Measurements from ENCODE around the gene CASP14. TPM values are rescaled to one million over a fixed set of nuclear protein-coding genes. Genes with fewer than 3 reads are reported as not detected.

The CASP14 gene
- total and polyA plus RNA-seq, 2 of the 13 experiments (the other 11 are each of a cell fraction or from before 2014, with no cell fraction given): not detected

GRCh38 chr19:15074371-15074770 lies 25.1 kb downstream of the CASP14 start:
- no TSS peak for BruUV-seq (replicated peaks)

GRCh38 chr19:15075806-15076205 lies 26.5 kb downstream of the CASP14 start:
- no peak overlapping the region for H2AFZ ChIP-seq (ENCODE audit: low read length)
- no peak overlapping the region for H3K4me2 ChIP-seq (ENCODE audit: low read depth, low read length)
- H3K9me3 ChIP-seq (ENCODE audit: low read length): no peaks in the 10 kb centered on the region
- H4K20me1 ChIP-seq (ENCODE audit: insufficient read depth, low read length): no peaks in the 10 kb centered on the region
- FAIRE-seq (no peak), ATAC-seq (no peak), DNase-seq (ENCODE audit: low spot score) (no peak)
- in situ Hi-C loops (cut with HindIII; ENCODE audit: extremely low pct_ligation_motif_present, low pct_unique_long_range_greater_than_20kb) (loop anchor here (25.0 kb wide), 1 partner anchor 486 kb away; no protein-coding TSS in a partner anchor), intact Hi-C loops (cut with micrococcal nuclease; ENCODE audit: unreplicated experiment) (no loop called here)
- TF ChIP-seq EEA1 (CRISPR knock-in tag; IDR thresholded peaks at IDR 0.05; ENCODE audit: borderline replicate concordance): no peak
- no peak for TF ChIP-seq ZNF329 (CRISPR knock-in tag; IDR thresholded peaks at IDR 0.05; ENCODE audit: low read depth)
- no peak for TF ChIP-seq ZBTB7A (CRISPR knock-in tag; IDR thresholded peaks at IDR 0.05)
- no peak for TF ChIP-seq ATF2 (CRISPR knock-in tag; IDR thresholded peaks at IDR 0.05)
- TF ChIP-seq TCF7L2 (IDR thresholded peaks at IDR 0.05; ENCODE audit: low read depth, low read length): no peak
- no peak for TF ChIP-seq SALL2 (CRISPR knock-in tag; IDR thresholded peaks at IDR 0.05)
- TF ChIP-seq PLRG1 (conservative IDR thresholded peaks at IDR 0.05): no peak
- WGBS (ENCODE audit: low lambda C conversion rate): 35% methylated on average over 4 of the region's 4 CpGs
- no peak overlapping the region for H3K4me3 ChIP-seq (replicated peaks in 1 of 3; ENCODE audit: insufficient read depth in 1 of 3, low read depth in 2 of 3, low read length in 3 of 3)
- no TSS peak for BruUV-seq (replicated peaks)
- H3K27me3 ChIP-seq (ENCODE audit: control insufficient read depth in 1 of 2, insufficient read depth in 2 of 2, low read length in 2 of 2): no peaks in the 10 kb centered on the region
- POLR2A ChIA-PET: no interaction called here
- H3K79me2 ChIP-seq (ENCODE audit: insufficient read depth, low read length): no peaks in the 10 kb centered on the region
- no peak overlapping the region for H3K9ac ChIP-seq (ENCODE audit: insufficient read depth, low read depth, low read length)
- H3K36me3 ChIP-seq (replicated peaks in 1 of 2; ENCODE audit: control insufficient read depth in 1 of 2, insufficient read depth in 2 of 2, low read length in 2 of 2): no peaks in the 10 kb centered on the region
- H3K4me1 ChIP-seq (ENCODE audit: insufficient read depth, low read length): peaks cover 22% of the 10 kb centered on the region
- CTCF ChIA-PET (ENCODE audit: low intra/inter-chr PET ratio, low total read pairs): no interaction called here
- H3K27ac ChIP-seq (ENCODE audit: extremely low read length, insufficient read depth, low read length): no peak overlapping the region

More at GRCh38 chr19:15074371-15074770, 25.1 kb downstream of the CASP14 start:
- no peak for FAIRE-seq
- no peak for TF ChIP-seq ZNF724P (CRISPR knock-in tag; IDR thresholded peaks at IDR 0.05; ENCODE audit: borderline replicate concordance)
- no peak for TF ChIP-seq IKZF4 (CRISPR knock-in tag; IDR thresholded peaks at IDR 0.05; ENCODE audit: borderline replicate concordance, low read depth, not compliant biosample characterization)
- no peak for TF ChIP-seq ZNF558 (CRISPR knock-in tag; IDR thresholded peaks at IDR 0.05; ENCODE audit: borderline replicate concordance)
- TF ChIP-seq ZNF777 (CRISPR knock-in tag; IDR thresholded peaks at IDR 0.05): no peak
- TF ChIP-seq ZNF10 (CRISPR knock-in tag; IDR thresholded peaks at IDR 0.05; ENCODE audit: borderline replicate concordance, low read depth): no peak
- TF ChIP-seq JDP2 (CRISPR knock-in tag; IDR thresholded peaks at IDR 0.05; ENCODE audit: borderline replicate concordance): no peak
- no peaks in the 10 kb centered on the region for H3K27me3 ChIP-seq (ENCODE audit: control insufficient read depth in 1 of 2, insufficient read depth in 2 of 2, low read length in 2 of 2)
- intact Hi-C loops (cut with micrococcal nuclease; ENCODE audit: unreplicated experiment): no loop called here
- no peak for DNase-seq (ENCODE audit: low spot score)
- no peak overlapping the region for H2AFZ ChIP-seq (ENCODE audit: low read length)
- ChIA-PET POLR2A (no interaction called here), CTCF (ENCODE audit: low intra/inter-chr PET ratio, low total read pairs) (no interaction called here)
- H4K20me1 ChIP-seq (ENCODE audit: insufficient read depth, low read length): no peaks in the 10 kb centered on the region
- H3K79me2 ChIP-seq (ENCODE audit: insufficient read depth, low read length): no peaks in the 10 kb centered on the region
- ATAC-seq: no peak
- no peaks in the 10 kb centered on the region for H3K9me3 ChIP-seq (ENCODE audit: low read length)
- in situ Hi-C loops (cut with HindIII; ENCODE audit: extremely low pct_ligation_motif_present, low pct_unique_long_range_greater_than_20kb): no loop called here
- 53% methylated on average over 2 of the region's 2 CpGs for WGBS (ENCODE audit: low lambda C conversion rate)
- no peak overlapping the region for H3K4me2 ChIP-seq (ENCODE audit: low read depth, low read length)
- no peak overlapping the region for H3K27ac ChIP-seq (ENCODE audit: extremely low read length, insufficient read depth, low read length)
- no peaks in the 10 kb centered on the region for H3K36me3 ChIP-seq (replicated peaks in 1 of 2; ENCODE audit: control insufficient read depth in 1 of 2, insufficient read depth in 2 of 2, low read length in 2 of 2)
- peaks cover 29% of the 10 kb centered on the region for H3K4me1 ChIP-seq (ENCODE audit: insufficient read depth, low read length)
- no peak overlapping the region for H3K4me3 ChIP-seq (replicated peaks in 1 of 3; ENCODE audit: insufficient read depth in 1 of 3, low read depth in 2 of 3, low read length in 3 of 3)
- H3K9ac ChIP-seq (ENCODE audit: insufficient read depth, low read depth, low read length): no peak overlapping the region
